HG02763 (cell line): ENCODE measurements around the gene BBOF1.

Source experiments
- ATAC-seq: cut with Tn5 transposase; IDR thresholded peaks from one replicate; pipeline ENCODE4 v1.9.1; 2021; ENCODE audit warnings: mild to moderate bottlenecking, moderate library complexity; ENCODE audit not compliant: unreplicated experiment

The BBOF1 gene

GRCh38 chr14:74022346-74022745 lies 3.2 kb downstream of the BBOF1 start:
- ATAC-seq, result no peak

- ATAC-seq, result no peak
Observed at GRCh38 chr14:74029136-74029535, 10.0 kb downstream of the BBOF1 start.

GRCh38 chr14:74034572-74034971 lies 15.4 kb downstream of the BBOF1 start:
- no peak for ATAC-seq

GRCh38 chr14:74035556-74035955 lies 16.4 kb downstream of the BBOF1 start:
- no peak for ATAC-seq

GRCh38 chr14:74038020-74038859 lies 19.1 kb downstream of the BBOF1 start:
- ATAC-seq, result no peak

GRCh38 chr14:74042296-74042695 lies 23.1 kb downstream of the BBOF1 start:
- ATAC-seq, result no peak

GRCh38 chr14:74045522-74045921 lies 26.4 kb downstream of the BBOF1 start:
- no peak for ATAC-seq

- ATAC-seq, result no peak
Observed at GRCh38 chr14:74048281-74048680, 29.1 kb downstream of the BBOF1 start.

- no peak for ATAC-seq
Observed at GRCh38 chr14:74049876-74050495, 30.8 kb downstream of the BBOF1 start.

- no peak for ATAC-seq
Observed at GRCh38 chr14:74062809-74063150, 43.6 kb downstream of the BBOF1 start.

- ATAC-seq, result no peak
Observed at GRCh38 chr14:74064426-74064825, 45.3 kb downstream of the BBOF1 start.

GRCh38 chr14:74064883-74065282 lies 45.7 kb downstream of the BBOF1 start:
- ATAC-seq, result no peak

GRCh38 chr14:74065746-74066575 lies 46.8 kb downstream of the BBOF1 start:
- no peak for ATAC-seq

GRCh38 chr14:74077401-74077800 lies 58.3 kb downstream of the BBOF1 start:
- no peak for ATAC-seq

- ATAC-seq, result no peak
Observed at GRCh38 chr14:74080820-74081460, 61.8 kb downstream of the BBOF1 start.

- no peak for ATAC-seq
Observed at GRCh38 chr14:74081491-74081890, 62.3 kb downstream of the BBOF1 start.

- ATAC-seq, result no peak
Observed at GRCh38 chr14:74083161-74083560, 64.0 kb downstream of the BBOF1 start.

- ATAC-seq, result no peak
Observed at GRCh38 chr14:74083784-74084276, 64.7 kb downstream of the BBOF1 start.

GRCh38 chr14:74084277-74085046 lies 65.3 kb downstream of the BBOF1 start, which contains the start of the genes ALDH6A1 and LIN52:
ALDH6A1 (minus strand) TSS chr14:74084453; CDS start chr14:74084394, 59 bp downstream.
LIN52 (plus strand) TSS chr14:74084956; CDS start chr14:74084975, 19 bp downstream.
- ATAC-seq, result peak; percentile 89

- peak; percentile 1 for ATAC-seq
Observed at GRCh38 chr14:74085047-74085637, 66.0 kb downstream of the BBOF1 start.
